A549 (cell line): ENCODE results near the gene TJP3. TPM values are rescaled to one million over a fixed set of nuclear protein-coding genes. Genes with fewer than 3 reads are reported as not detected.

Experiments used
- ATAC-seq, 2 experiments: fragments of 200-7000 bp in 1 of 2; fragments of >200 bp in 1 of 2; cut with Nextera tagmentation in 1 of 2; cut with Tn5 transposase in 1 of 2; 3 replicates each; pipeline versions ENCODE4 v1.8.0 to v1.9.1; 2018 to 2020; ENCODE audit warnings: mild to moderate bottlenecking in 1 of 2, moderate library complexity in 1 of 2
- CTCF ChIA-PET: fragments of 300-600 bp; sonication (Branson Sonifier 250); formaldehyde crosslinking; extraction: SDS; loops from one replicate; lab custom pipeline; 2021; ENCODE audit warnings: antibody characterized with exemption, inconsistent platforms; lab: Yijun Ruan, JAX
- POLR2A ChIA-PET: fragments of 350-600 bp; formaldehyde crosslinking; extraction: SDS; loops from one replicate; lab custom pipeline; 2021; ENCODE audit warnings: antibody characterized with exemption, inconsistent platforms; lab: Yijun Ruan, JAX
- DNase-seq, 2 experiments: peaks; one replicate each; pipeline versions ENCODE4 v3.0.0 to v3.0.0-alpha.2; 2011 to 2016; ENCODE audit warnings: low read depth in 1 of 2, low spot score in 1 of 2
- FAIRE-seq: peaks from 2 replicates; lab custom pipeline; 2011; peaks lifted over from hg19 to GRCh38; lab: Jason Lieb, UNC
- H3K27ac ChIP-seq, 2 experiments: fragments of >200 bp; sonication (Bioruptor Twin); formaldehyde crosslinking; 3 replicates each; pipeline ENCODE4 v1.5.1; 2016 to 2017
- H3K4me1 ChIP-seq: fragments of >200 bp; sonication (Bioruptor Twin); formaldehyde crosslinking; 3 replicates; pipeline ENCODE4 v1.6.1; 2016
- H3K4me2 ChIP-seq: fragments of >200 bp; sonication (Bioruptor Twin); formaldehyde crosslinking; 3 replicates; pipeline ENCODE4 v1.6.1; 2016
- H3K4me3 ChIP-seq: fragments of >200 bp; sonication (Bioruptor Twin); formaldehyde crosslinking; 3 replicates; pipeline ENCODE4 v1.5.1; 2016
- H3K9me3 ChIP-seq: fragments of >200 bp; sonication (Bioruptor Twin); formaldehyde crosslinking; 3 replicates; pipeline ENCODE4 v1.6.1; 2016
- ATOH8 ChIP-seq: fragments of 250-450 bp; sonication (Bioruptor Pico); IDR thresholded peaks from 2 replicates; pipeline ENCODE4 v1.5.0; 2020; ENCODE audit warnings: low read depth, mild to moderate bottlenecking, moderate library complexity
- EHF ChIP-seq: fragments of 250-450 bp; sonication (Bioruptor Pico); IDR thresholded peaks from 2 replicates; pipeline ENCODE4 v1.5.0; 2020; ENCODE audit warnings: mild to moderate bottlenecking
- EHMT2 ChIP-seq: fragments of 200-600 bp; sonication (generic); IDR thresholded peaks from 2 replicates; pipeline ENCODE4 v1.6.1; 2016; ENCODE audit warnings: antibody characterized with exemption, low read depth, mild to moderate bottlenecking, moderate library complexity
- ESRRA ChIP-seq: fragments of 150-350 bp; IDR thresholded peaks from 2 replicates; pipeline ENCODE4 v1.6.1; 2014; ENCODE audit warnings: mild to moderate bottlenecking, low read length, borderline replicate concordance
- FOSL2 ChIP-seq, 2 experiments: fragments of 450-650 bp in 1 of 2; fragments of >200 bp in 1 of 2; sonication (Bioruptor Twin) in 1 of 2; formaldehyde crosslinking; IDR thresholded peaks; 2 replicates each; pipeline versions ENCODE4 v1.5.0 to v1.6.1; 2016 to 2020; ENCODE audit warnings: mild to moderate bottlenecking in 1 of 2, moderate library complexity in 1 of 2
- HDAC2 ChIP-seq: fragments of 200-600 bp; sonication (generic); IDR thresholded peaks from 2 replicates; pipeline ENCODE4 v1.6.1; 2016
- NR3C1 ChIP-seq: fragments of >200 bp; sonication (Bioruptor Twin); formaldehyde crosslinking; IDR thresholded peaks from 3 replicates; pipeline ENCODE4 v1.6.1; 2017
- PHF8 ChIP-seq: fragments of 200-600 bp; sonication (generic); IDR thresholded peaks from 2 replicates; pipeline ENCODE4 v1.6.1; 2016; ENCODE audit warnings: low read depth, mild to moderate bottlenecking, antibody characterized with exemption, moderate library complexity, borderline replicate concordance
- POLR2A ChIP-seq: IDR thresholded peaks from 2 replicates; pipeline ENCODE4 v1.6.1; 2012; ENCODE audit warnings: mild to moderate bottlenecking, low read length
- REST ChIP-seq: fragments of 200-600 bp; sonication (generic); IDR thresholded peaks from 2 replicates; pipeline ENCODE4 v1.6.1; 2016; ENCODE audit warnings: antibody characterized with exemption, mild to moderate bottlenecking, moderate library complexity
- RFX5 ChIP-seq: fragments of 450-650 bp; IDR thresholded peaks from 2 replicates; pipeline ENCODE4 v1.7.1; 2014; ENCODE audit warnings: antibody characterized with exemption, mild to moderate bottlenecking, moderate library complexity
- RNF2 ChIP-seq: fragments of 200-600 bp; sonication (generic); IDR thresholded peaks from 2 replicates; pipeline ENCODE4 v1.6.1; 2016; ENCODE audit warnings: low read depth, mild to moderate bottlenecking, antibody characterized with exemption, moderate library complexity, borderline replicate concordance
- SMC3 ChIP-seq: fragments of >200 bp; sonication (Bioruptor Twin); formaldehyde crosslinking; IDR thresholded peaks from 3 replicates; pipeline ENCODE4 v1.6.1; 2018; ENCODE audit warnings: inconsistent platforms
- SREBF2 ChIP-seq: fragments of 450-650 bp; IDR thresholded peaks from 2 replicates; pipeline ENCODE4 v1.6.1; 2014; ENCODE audit warnings: mild to moderate bottlenecking, moderate library complexity
- USF2 ChIP-seq: fragments of 450-650 bp; IDR thresholded peaks from 2 replicates; pipeline ENCODE4 v1.6.1; 2014; ENCODE audit warnings: antibody characterized with exemption
- ZC3H11A ChIP-seq: fragments of 450-650 bp; IDR thresholded peaks from 2 replicates; pipeline ENCODE4 v1.6.1; 2014; ENCODE audit warnings: antibody characterized with exemption, mild to moderate bottlenecking
- ZFP36 ChIP-seq: fragments of 450-650 bp; IDR thresholded peaks from 2 replicates; pipeline ENCODE4 v1.6.1; 2014; ENCODE audit warnings: borderline replicate concordance; ENCODE audit not compliant: partially characterized antibody
- WGBS: methylation state at CpG from one replicate; pipeline ENCODE4 v1.1.6; 2017; ENCODE audit errors: missing lambda C conversion rate; 5-methylcytosine and 5-hydroxymethylcytosine counted together
- polyA plus RNA-seq, 4 experiments: library from polyadenylated mRNA; depleted of rRNA in 3 of 4; stranded (reverse); fragments of >200 nt; fragmentation: RNase III in 1 of 4; extraction: RNeasy Plus Mini Kit Qiagen cat#74134 plus additional on column Dnase treatment in 1 of 4; gene quantifications; 2 replicates in 3 of 4; 3 replicates in 1 of 4; pipeline ENCODE4 v1.2.3, GENCODE V29; 2011 to 2017

The TJP3 gene
- polyA plus RNA-seq, 2 of the 4 experiments (the other 2 are of a cell fraction) = 1.5 to 2.3 TPM

GRCh38 chr19:3697094-3697493 lies 11.1 kb upstream of the TJP3 start:
- WGBS = 92% methylated on average over 30 of the region's 30 CpGs

GRCh38 chr19:3697671-3698385 lies 10.4 kb upstream of the TJP3 start:
- Histone ChIP-seq H3K4me3 (no peak overlapping the region), H3K4me2 (no peak overlapping the region), H3K27ac (no peak overlapping the region), H3K4me1 (peaks cover 4% of the 10 kb centered on the region; the same call in 1 of the 3 replicates), H3K9me3 (no peaks in the 10 kb centered on the region)
- 92% methylated on average over 29 of the region's 43 CpGs for WGBS
- POLR2A ChIA-PET = no interaction called here
- TF ChIP-seq NR3C1 = no peak
- TF ChIP-seq SMC3 = no peak
- TF ChIP-seq ZC3H11A = no peak
- TF ChIP-seq RFX5 = no peak
- no peak for TF ChIP-seq POLR2A
- TF ChIP-seq USF2 = no peak
- TF ChIP-seq RNF2 = no peak
- no peak for TF ChIP-seq ESRRA
- no peak for TF ChIP-seq EHMT2
- TF ChIP-seq FOSL2 (IDR thresholded peaks at IDR 0.05) = no peak
- TF ChIP-seq FOSL2 (CRISPR knock-in tag; IDR thresholded peaks at IDR 0.05) = no peak
- no peak for TF ChIP-seq SREBF2
- FAIRE-seq (no peak), ATAC-seq (no peak), DNase-seq (no peak)
- CTCF ChIA-PET = interaction anchor here (0.9 to 3.5 kb wide), 3 partner anchors 10 to 65 kb away, joined by 3 to 18 read pairs (median 3); no protein-coding TSS in a partner anchor

More at GRCh38 chr19:3697094-3697493, 11.1 kb upstream of the TJP3 start:
- no peak for FAIRE-seq
- no peak overlapping the region for H3K27ac ChIP-seq
- H3K4me2 ChIP-seq = no peak overlapping the region
- peaks cover 4% of the 10 kb centered on the region; the same call in 1 of the 3 replicates for H3K4me1 ChIP-seq
- no peak overlapping the region for H3K4me3 ChIP-seq
- ChIA-PET POLR2A (no interaction called here), CTCF (interaction anchor here (0.5 to 3.5 kb wide), 3 partner anchors 9 to 128 kb away, joined by 3 to 18 read pairs (median 5); no protein-coding TSS in a partner anchor)
- ATAC-seq = no peak
- no peaks in the 10 kb centered on the region for H3K9me3 ChIP-seq
- no peak for DNase-seq
- TF ChIP-seq ZFP36 = no peak
- no peak for TF ChIP-seq ATOH8 (CRISPR knock-in tag)
- TF ChIP-seq REST = no peak
- no peak for TF ChIP-seq EHF (CRISPR knock-in tag)
- TF ChIP-seq PHF8 = no peak
- no peak for TF ChIP-seq HDAC2
